ENCODE results near the gene TRAM2.

- TF ChIP-seq CTCF (IDR thresholded peaks at IDR 0.05) (no peak), POLR2A (IDR thresholded peaks at IDR 0.05) (no peak)
These were observed 7.3 kb upstream of the TRAM2 start for GRCh38 chr6:52584203-52584602.
